H9 (cell line): Measurements from ENCODE around the gene NDUFV1. TPM values are rescaled to one million over a fixed set of nuclear protein-coding genes. Genes with fewer than 3 reads are reported as not detected.
"Not testable (repeated sequence)": the region's sequence is repeated elsewhere in the genome, so short reads cannot be mapped to it uniquely, and the experiment has no call there.

ENCODE experiments used
- DNase-seq: peaks from one replicate; pipeline ENCODE4 v3.0.0-alpha.2; 2017
- H2AFZ ChIP-seq: one replicate; pipeline ENCODE4 v1.6.1; 2013; ENCODE audit warnings: mild to moderate bottlenecking, low read length, control low read depth, moderate library complexity
- H2AK5ac ChIP-seq: 2 replicates; pipeline ENCODE4 v1.6.1; 2013; ENCODE audit warnings: low read length, control low read depth, mixed read lengths; ENCODE audit not compliant: insufficient read length
- H2BK120ac ChIP-seq: one replicate; pipeline ENCODE4 v1.6.1; 2013; ENCODE audit warnings: low read depth, mild to moderate bottlenecking, low read length, control low read depth, inconsistent platforms; ENCODE audit not compliant: poor library complexity, severe bottlenecking
- H2BK12ac ChIP-seq: 2 replicates; pipeline ENCODE4 v1.6.1; 2013; ENCODE audit warnings: low read length, control low read depth, mixed read lengths, low read depth; ENCODE audit not compliant: insufficient read length
- H2BK15ac ChIP-seq: 2 replicates; pipeline ENCODE4 v1.6.1; 2013; ENCODE audit warnings: low read depth, low read length, control low read depth
- H2BK20ac ChIP-seq: one replicate; pipeline ENCODE4 v1.6.1; 2013; ENCODE audit warnings: low read depth, mild to moderate bottlenecking, low read length, control low read depth, inconsistent platforms; ENCODE audit not compliant: poor library complexity, severe bottlenecking
- H2BK5ac ChIP-seq: 2 replicates; pipeline ENCODE4 v1.6.1; 2013; ENCODE audit warnings: low read length, control low read depth, mixed read lengths; ENCODE audit not compliant: insufficient read length
- H3K14ac ChIP-seq: 2 replicates; pipeline ENCODE4 v1.6.1; 2013; ENCODE audit warnings: low read length, control low read depth; ENCODE audit not compliant: insufficient read depth
- H3K18ac ChIP-seq: 2 replicates; pipeline ENCODE4 v1.6.1; 2013; ENCODE audit warnings: low read depth, mild to moderate bottlenecking, mixed read lengths, low read length, control low read depth; ENCODE audit not compliant: insufficient read length
- H3K23ac ChIP-seq: 2 replicates; pipeline ENCODE4 v1.6.1; 2013; ENCODE audit warnings: low read length, control low read depth, mixed read lengths, low read depth; ENCODE audit not compliant: insufficient read length
- H3K23me2 ChIP-seq: 2 replicates; pipeline ENCODE4 v1.6.1; 2013; ENCODE audit warnings: low read depth, mild to moderate bottlenecking, mixed read lengths, low read length, control low read depth; ENCODE audit not compliant: insufficient read length, poor library complexity, severe bottlenecking
- H3K27ac ChIP-seq: 2 replicates; pipeline ENCODE4 v1.5.1; 2013; ENCODE audit warnings: low read length, control low read depth, mixed read lengths, low read depth; ENCODE audit not compliant: insufficient read length
- H3K27me3 ChIP-seq: 2 replicates; pipeline ENCODE4 v1.6.1; 2013; ENCODE audit warnings: low read length, control low read depth, inconsistent platforms; ENCODE audit not compliant: insufficient read depth
- H3K4ac ChIP-seq: 2 replicates; pipeline ENCODE4 v1.6.1; 2013; ENCODE audit warnings: low read depth, mild to moderate bottlenecking, control low read depth, inconsistent platforms, low read length, moderate library complexity
- H3K4me1 ChIP-seq: 2 replicates; pipeline ENCODE4 v1.6.1; 2013; ENCODE audit warnings: low read length, control low read depth, inconsistent platforms; ENCODE audit not compliant: insufficient read depth
- H3K4me2 ChIP-seq: 2 replicates; pipeline ENCODE4 v1.6.1; 2013; ENCODE audit warnings: low read length, control low read depth, mixed read lengths; ENCODE audit not compliant: insufficient read length, insufficient read depth
- H3K56ac ChIP-seq: 2 replicates; pipeline ENCODE4 v1.6.1; 2013; ENCODE audit warnings: low read depth, mild to moderate bottlenecking, mixed read lengths, low read length, control low read depth; ENCODE audit not compliant: insufficient read length
- H3K79me1 ChIP-seq: 2 replicates; pipeline ENCODE4 v1.6.1; 2013; ENCODE audit warnings: low read depth, mild to moderate bottlenecking, moderate library complexity, low read length, control low read depth, inconsistent platforms; ENCODE audit not compliant: insufficient read depth, poor library complexity, severe bottlenecking
- H3K79me2 ChIP-seq: 2 replicates; pipeline ENCODE4 v1.6.1; 2013; ENCODE audit warnings: low read length, control low read depth, inconsistent platforms; ENCODE audit not compliant: insufficient read depth
- H3K9ac ChIP-seq: 2 replicates; pipeline ENCODE4 v1.6.1; 2013; ENCODE audit warnings: low read length, control low read depth, mixed read lengths; ENCODE audit not compliant: insufficient read length; ENCODE audit errors: extremely low read depth
- H3K9me3 ChIP-seq: one replicate; pipeline ENCODE4 v1.6.1; 2013; ENCODE audit warnings: low read depth, low read length, inconsistent platforms; ENCODE audit not compliant: control insufficient read depth
- H3T11ph ChIP-seq: one replicate; pipeline ENCODE4 v1.6.1; 2013; ENCODE audit warnings: mild to moderate bottlenecking, low read length, control low read depth, inconsistent platforms
- H4K20me1 ChIP-seq: one replicate; pipeline ENCODE4 v1.6.1; 2013; ENCODE audit not compliant: control insufficient read depth, insufficient read length, insufficient read depth
- H4K5ac ChIP-seq: 2 replicates; pipeline ENCODE4 v1.6.1; 2013; ENCODE audit warnings: low read depth, mild to moderate bottlenecking, mixed read lengths, low read length, control low read depth; ENCODE audit not compliant: insufficient read length
- H4K8ac ChIP-seq: replicated peaks from 2 replicates; pipeline ENCODE4 v1.6.1; 2013; ENCODE audit warnings: low read length, control low read depth, mixed read lengths, low read depth; ENCODE audit not compliant: insufficient read length
- H4K91ac ChIP-seq: 2 replicates; pipeline ENCODE4 v1.6.1; 2013; ENCODE audit warnings: low read depth, mild to moderate bottlenecking, moderate library complexity, mixed read lengths, low read length, control low read depth; ENCODE audit not compliant: insufficient read length
- H3K27ac Mint-ChIP-seq, 3 experiments: 2 replicates in 2 of 3; 3 replicates in 1 of 3; pipeline ENCODE4 v1.8.0; 2020 to 2021; ENCODE audit warnings: mixed read lengths in 3 of 3, mild to moderate bottlenecking in 1 of 3, moderate library complexity in 1 of 3
- H3K27me3 Mint-ChIP-seq: 2 replicates; pipeline ENCODE4 v1.8.0; 2021; ENCODE audit warnings: low read depth, mild to moderate bottlenecking, moderate library complexity, mixed read lengths
- H3K36me3 Mint-ChIP-seq, 3 experiments: 2 replicates in 2 of 3; 3 replicates in 1 of 3; pipeline ENCODE4 v1.8.0; 2020 to 2021; ENCODE audit warnings: low read depth in 3 of 3, mixed read lengths in 3 of 3; ENCODE audit not compliant: insufficient read depth in 1 of 3
- H3K4me1 Mint-ChIP-seq, 2 experiments: 2 replicates each; pipeline ENCODE4 v1.8.0; 2020; ENCODE audit warnings: mixed read lengths in 2 of 2
- H3K4me3 Mint-ChIP-seq, 2 experiments: 2 replicates in 1 of 2; 3 replicates in 1 of 2; pipeline ENCODE4 v1.8.0; 2020 to 2021; ENCODE audit warnings: mild to moderate bottlenecking in 2 of 2, mixed read lengths in 2 of 2, moderate library complexity in 1 of 2
- H3K9me3 Mint-ChIP-seq, 2 experiments: 2 replicates in 1 of 2; 3 replicates in 1 of 2; pipeline ENCODE4 v1.8.0; 2020; ENCODE audit warnings: mild to moderate bottlenecking in 2 of 2, mixed read lengths in 2 of 2, moderate library complexity in 1 of 2
- CTCF ChIP-seq: fragments of 200-600 bp; sonication (generic); conservative IDR thresholded peaks from 3 replicates; pipeline ENCODE4 v1.8.0; 2021; ENCODE audit warnings: antibody characterized with exemption, mild to moderate bottlenecking
- WGBS: extraction: QIAGEN DNeasy Blood & Tissue Kit; methylation state at CpG from one replicate; pipeline ENCODE4 v1.1.7; 2013; ENCODE audit warnings: missing lambda C conversion rate, low lambda C conversion rate, mixed read lengths; ENCODE audit not compliant: insufficient read length; ENCODE audit errors: extremely low coverage; 5-methylcytosine and 5-hydroxymethylcytosine counted together
- total RNA-seq: library from RNA; stranded (reverse); gene quantifications from 2 replicates; pipeline ENCODE4 v1.2.1, GENCODE V29; 2021

Gene NDUFV1
- total RNA-seq, 1 experiment from 2014 or later = 154 TPM

DNA sequence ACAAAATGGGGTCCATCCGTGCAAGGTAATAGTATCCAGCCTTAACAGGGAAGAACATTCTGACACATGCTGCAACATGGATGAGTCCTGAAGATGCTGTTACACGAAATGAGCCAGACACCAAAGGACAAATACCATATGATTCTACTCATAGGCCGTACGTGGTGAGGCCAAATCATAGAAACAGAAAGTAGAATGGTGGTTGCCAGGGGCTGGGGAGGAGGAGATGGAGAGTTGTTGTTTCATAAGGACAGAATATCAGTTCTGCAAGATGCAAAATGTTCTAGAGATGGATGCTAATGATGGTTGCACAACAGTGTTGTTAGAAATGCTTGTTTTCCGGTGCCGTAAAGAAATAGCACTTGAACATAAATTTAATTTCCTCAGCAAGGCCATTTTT lies 30.2 kb downstream of the NDUFV1 start:
- H3T11ph ChIP-seq = no peak overlapping the region
- H3K14ac ChIP-seq = no peak overlapping the region
- no peak overlapping the region for H2BK5ac ChIP-seq
- H3K56ac ChIP-seq = no peak overlapping the region
- no peak overlapping the region for H4K8ac ChIP-seq
- H3K4me3 Mint-ChIP-seq = no peak overlapping the region
- H3K4me1 Mint-ChIP-seq = peaks cover 5 to 8% of the 10 kb centered on the region in 2 experiments
- no peak overlapping the region for H3K27ac ChIP-seq
- no peaks in the 10 kb centered on the region for H3K4me1 ChIP-seq
- WGBS = no CpG with 5 or more reads among the region's 6 CpGs
- no peaks in the 10 kb centered on the region for H3K79me2 ChIP-seq
- no peak overlapping the region for H4K5ac ChIP-seq
- peaks cover 7% of the 10 kb centered on the region; the same call in 1 of the 2 replicates for H3K27me3 ChIP-seq
- no peak overlapping the region for H2BK120ac ChIP-seq
- no peak overlapping the region for H2AFZ ChIP-seq
- TF ChIP-seq CTCF = no peak
- no peak overlapping the region for H3K23ac ChIP-seq
- H4K20me1 ChIP-seq = no peaks in the 10 kb centered on the region
- H3K18ac ChIP-seq = no peak overlapping the region
- H2BK20ac ChIP-seq = no peak overlapping the region
- no peak overlapping the region for H3K9ac ChIP-seq
- no peak overlapping the region for H2BK12ac ChIP-seq
- H3K79me1 ChIP-seq = no peaks in the 10 kb centered on the region
- H3K27ac Mint-ChIP-seq = 0 out of 7 replicates have a peak overlapping the region, but pooled peaks of 1 of the 3 experiments have one; percentile 8
- H3K9me3 ChIP-seq = no peaks in the 10 kb centered on the region
- no peak overlapping the region for H3K4ac ChIP-seq
- peaks cover 0 to 4% of the 10 kb centered on the region in 2 experiments; a peak in 2 of 5 replicates for H3K9me3 Mint-ChIP-seq
- H3K4me2 ChIP-seq = no peak overlapping the region
- no peak overlapping the region for H4K91ac ChIP-seq
- no peak overlapping the region for H2BK15ac ChIP-seq
- DNase-seq = no peak
- no peaks in the 10 kb centered on the region; a peak in 1 of 7 replicates for H3K36me3 Mint-ChIP-seq
- H3K27me3 Mint-ChIP-seq = peaks cover 55% of the 10 kb centered on the region
- H2AK5ac ChIP-seq = no peak overlapping the region
- H3K23me2 ChIP-seq = no peaks in the 10 kb centered on the region

DNA sequence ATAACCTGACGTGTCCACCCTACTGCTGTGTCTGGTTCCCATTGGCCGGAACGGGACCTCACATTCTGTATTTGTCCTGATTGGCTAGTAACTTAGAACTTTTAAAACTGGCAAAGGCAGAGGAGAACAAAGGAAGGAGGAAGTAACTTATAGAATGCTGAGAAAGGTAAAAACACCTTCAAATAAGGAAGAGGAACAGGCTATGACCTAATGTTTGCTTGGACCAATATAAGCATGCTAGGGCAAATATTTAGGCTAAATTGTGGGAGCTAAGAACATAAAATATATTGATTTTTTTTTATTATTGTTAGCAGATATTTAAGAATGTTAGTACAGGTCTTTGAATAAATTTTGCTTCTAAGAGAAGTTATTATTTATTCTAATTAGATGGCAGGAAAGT lies 30.7 kb downstream of the NDUFV1 start:
- H3K27ac Mint-ChIP-seq, H3K4me1 Mint-ChIP-seq, H4K20me1 ChIP-seq, H2BK12ac ChIP-seq, H2AK5ac ChIP-seq, H3K79me1 ChIP-seq, H4K8ac ChIP-seq, H3K56ac ChIP-seq, H3K4me3 Mint-ChIP-seq, H3K9me3 ChIP-seq, H3K4me2 ChIP-seq, H2BK120ac ChIP-seq, H3K23ac ChIP-seq, H3K9ac ChIP-seq, H3T11ph ChIP-seq, H3K23me2 ChIP-seq, H2BK5ac ChIP-seq, H3K27me3 ChIP-seq, H3K18ac ChIP-seq, H4K5ac ChIP-seq, H3K4me1 ChIP-seq, H3K14ac ChIP-seq, H2BK15ac ChIP-seq, H3K27ac ChIP-seq, H3K9me3 Mint-ChIP-seq, H3K4ac ChIP-seq, H3K36me3 Mint-ChIP-seq, DNase-seq, H2BK20ac ChIP-seq, H3K79me2 ChIP-seq, H4K91ac ChIP-seq, H2AFZ ChIP-seq: not testable (repeated sequence)
- peaks cover 56% of the 10 kb centered on the region for H3K27me3 Mint-ChIP-seq
- WGBS = no CpG with 5 or more reads among the region's 3 CpGs
